NCI-H1436 (cell line): ENCODE results near the gene TFRC.
"Not testable (repeated sequence)": the region's sequence is repeated elsewhere in the genome, so short reads cannot be mapped to it uniquely, and the experiment has no call there.

ENCODE experiments used
- DNase-seq: peaks from one replicate; lab custom pipeline; 2025; lab: John Stamatoyannopoulos, UW

The TFRC gene

GRCh38 chr3:196048922-196049598, 32.8 kb downstream of the TFRC start:
- DNase-seq: no peak

GRCh38 chr3:196047391-196048030, 34.4 kb downstream of the TFRC start:
- DNase-seq: no peak

GRCh38 chr3:196044513-196044912, 37.4 kb downstream of the TFRC start:
- DNase-seq: no peak

GRCh38 chr3:196042673-196043072, 39.2 kb downstream of the TFRC start:
- DNase-seq: no peak

- DNase-seq: no peak
These were observed 42.5 kb downstream of the TFRC start for GRCh38 chr3:196039359-196039758.

- DNase-seq: not testable (repeated sequence)
These were observed 55.8 kb downstream of the TFRC start for GRCh38 chr3:196026059-196026458.

- DNase-seq: no peak
These were observed 56.9 kb downstream of the TFRC start for GRCh38 chr3:196024968-196025367.

- no peak for DNase-seq
These were observed 57.9 kb downstream of the TFRC start for GRCh38 chr3:196023947-196024346.

- not testable (repeated sequence) for DNase-seq
These were observed 59.4 kb downstream of the TFRC start for GRCh38 chr3:196022499-196022878.

- DNase-seq: no peak
These were observed 61.5 kb downstream of the TFRC start for GRCh38 chr3:196020373-196020772.

GRCh38 chr3:196019576-196019975, 62.3 kb downstream of the TFRC start:
- not testable (repeated sequence) for DNase-seq

- not testable (repeated sequence) for DNase-seq
These were observed 63.7 kb downstream of the TFRC start for GRCh38 chr3:196018159-196018558.

GRCh38 chr3:196016485-196016884, 65.4 kb downstream of the TFRC start:
- no peak for DNase-seq

- no peak for DNase-seq
These were observed 65.8 kb downstream of the TFRC start for GRCh38 chr3:196016059-196016458.

GRCh38 chr3:196013587-196014487, 68.1 kb downstream of the TFRC start:
- DNase-seq: no peak

GRCh38 chr3:196012941-196013476, 68.9 kb downstream of the TFRC start:
- no peak for DNase-seq

- no peak for DNase-seq
These were observed 69.4 kb downstream of the TFRC start for GRCh38 chr3:196012481-196012880.

- DNase-seq: no peak
These were observed 72.4 kb downstream of the TFRC start for GRCh38 chr3:196009456-196009855.

GRCh38 chr3:196008929-196009328, 73.0 kb downstream of the TFRC start:
- no peak for DNase-seq

GRCh38 chr3:196008387-196008786, 73.5 kb downstream of the TFRC start:
- DNase-seq: no peak

- DNase-seq: no peak
These were observed 74.0 kb downstream of the TFRC start for GRCh38 chr3:196007744-196008335.

- DNase-seq: not testable (repeated sequence)
These were observed 76.6 kb downstream of the TFRC start for GRCh38 chr3:196005338-196005737.
